ENCODE results near the gene BCL2L11. TPM values are rescaled to one million over a fixed set of nuclear protein-coding genes. Genes with fewer than 3 reads are reported as not detected.

BCL2L11 gene
- total and polyA plus RNA-seq, 9 of the 15 experiments (the other 6 are each of a cell fraction or from before 2014, with no cell fraction given), result 2.2 to 18.8 (median 5.0) TPM

DNA sequence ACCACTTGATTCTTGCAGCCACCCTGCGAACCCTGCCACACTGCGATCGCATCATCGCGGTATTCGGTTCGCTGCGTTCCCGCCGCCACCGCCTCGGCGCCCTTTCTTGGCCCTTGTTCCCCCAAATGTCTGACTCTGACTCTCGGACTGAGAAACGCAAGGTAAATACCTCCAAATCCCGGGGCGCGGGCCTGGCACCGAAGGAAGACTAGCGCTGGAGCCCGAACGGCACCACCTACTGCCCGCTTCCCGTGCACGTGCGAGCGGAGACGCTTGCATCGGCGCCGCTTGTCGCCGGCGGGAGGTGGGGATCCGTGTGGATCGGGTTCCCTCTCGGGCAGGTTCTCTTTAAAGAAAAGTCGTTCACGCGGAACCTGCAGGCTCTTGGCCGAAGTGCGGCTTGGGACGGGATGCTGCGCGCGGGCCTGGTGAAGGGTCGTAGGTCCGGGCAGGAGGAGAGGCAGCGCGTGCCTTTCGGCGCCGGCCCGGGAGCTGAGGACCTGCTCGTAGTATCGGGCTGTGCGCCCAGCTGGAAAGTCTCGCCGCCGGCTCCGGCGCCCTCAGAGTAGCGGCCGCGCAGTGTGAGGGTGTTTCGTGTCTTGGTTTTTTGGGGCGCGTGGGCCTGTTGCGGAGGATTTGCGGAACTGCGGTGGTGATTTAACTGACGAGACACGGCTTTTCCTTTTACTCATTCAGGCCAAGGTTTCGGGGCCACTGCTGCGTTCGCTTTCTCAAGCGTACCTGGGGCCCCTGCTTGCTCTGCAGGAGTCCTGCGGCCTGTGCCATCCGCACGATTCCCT is 514 bp downstream of the BCL2L11 start:
- peak overlapping the region; percentile 62 for H3K4me3 ChIP-seq
- H3K9me3 ChIP-seq (replicated peaks; ENCODE audit: control insufficient read depth, insufficient read depth, low read depth, low read length), result no peaks in the 10 kb centered on the region
- ChIA-PET POLR2A (interaction anchor here (0.6 to 1.6 kb wide), 14 partner anchors 8 to 579 kb away, joined by 3 to 7 read pairs (median 4); no protein-coding TSS in a partner anchor), CTCF (ENCODE audit: low intra/inter-chr PET ratio) (no interaction called here)
- peaks cover 10% of the 10 kb centered on the region for H4K20me1 ChIP-seq (replicated peaks; ENCODE audit: control insufficient read depth, insufficient read depth, low read length)
- FAIRE-seq (peak; percentile 58), ATAC-seq (peak; percentile 24), DNase-seq (ENCODE audit: extremely low read depth in 1 of 4, low spot score in 3 of 4) (peak; percentile 46 to 57 (median 49))
- H3K79me2 ChIP-seq (ENCODE audit: control insufficient read depth, insufficient read depth, low read length), result peaks cover 49% of the 10 kb centered on the region
- H3K9me1 ChIP-seq (ENCODE audit: control insufficient read depth, insufficient read depth, low read length), result no peaks in the 10 kb centered on the region
- H3K4me2 ChIP-seq (ENCODE audit: insufficient read depth, low read length), result peak overlapping the region; percentile 86
- H3K4me1 ChIP-seq (replicated peaks in 1 of 2; ENCODE audit: control insufficient read depth in 2 of 2, insufficient read depth in 2 of 2, low read length in 2 of 2), result peaks cover 4 to 40% of the 10 kb centered on the region in 2 experiments; a peak in 4 of 5 replicates
- H3K27ac ChIP-seq (ENCODE audit: extremely low read depth, low read depth, low read length), result peak overlapping the region; percentile 81
- BruUV-seq (replicated peaks), result TSS peak; percentile 39
- peak overlapping the region; percentile 74 for H2AFZ ChIP-seq (ENCODE audit: low read depth, low read length)
- peaks cover 26% of the 10 kb centered on the region for H3K36me3 ChIP-seq (ENCODE audit: control insufficient read depth, insufficient read depth, low read length)
- WGBS (ENCODE audit: insufficient coverage, low coverage, missing lambda C conversion rate), result 1% methylated on average over 70 of the region's 80 CpGs
- H3K9ac ChIP-seq (ENCODE audit: insufficient read depth in 1 of 2, low read depth in 2 of 2, low read length in 2 of 2), result peak overlapping the region; percentile 62 to 97
- no peaks in the 10 kb centered on the region for H3K27me3 ChIP-seq (ENCODE audit: control insufficient read depth in 2 of 2, insufficient read depth in 2 of 2, low read length in 2 of 2)
- intact Hi-C loops (cut with micrococcal nuclease), result no loop called here
- in situ Hi-C loops (cut with MboI), result no loop called here
- TF ChIP-seq NCOA1 (IDR thresholded peaks at IDR 0.05; ENCODE audit: low read depth) (no peak), TEAD1 (CRISPR knock-in tag; IDR thresholded peaks at IDR 0.05) (peak in 1 of 2 experiments; percentile 70; a peak in 1 of 4 replicates), C11orf30 (IDR thresholded peaks at IDR 0.05; ENCODE audit: low read depth) (no peak), CHD2 (IDR thresholded peaks at IDR 0.05; ENCODE audit: low read depth, low read length) (peak; percentile 77), CREB1 (IDR thresholded peaks at IDR 0.05) (peak; percentile 14; the same call in 1 of the 2 replicates), CREB1 (CRISPR knock-in tag; IDR thresholded peaks at IDR 0.05) (no peak; the same call in none of the 2 replicates), MAFG (tag; conservative IDR thresholded peaks at IDR 0.05) (no peak), RBBP5 (IDR thresholded peaks at IDR 0.05; ENCODE audit: borderline replicate concordance, insufficient read depth, low read length, poor library complexity, severe bottlenecking) (peak; percentile 82), FOXK1 (CRISPR knock-in tag; IDR thresholded peaks at IDR 0.05; ENCODE audit: borderline replicate concordance) (peak; percentile 76; the same call in 1 of the 2 replicates), ZFX (CRISPR knock-in tag; IDR thresholded peaks at IDR 0.05) (peak; percentile 6), RBFOX2 (IDR thresholded peaks at IDR 0.05; ENCODE audit: low read depth, low read length) (peak; percentile 72), ZNF75A (CRISPR knock-in tag; IDR thresholded peaks at IDR 0.05) (no peak)
- TF ChIP-seq, protein P1, sequence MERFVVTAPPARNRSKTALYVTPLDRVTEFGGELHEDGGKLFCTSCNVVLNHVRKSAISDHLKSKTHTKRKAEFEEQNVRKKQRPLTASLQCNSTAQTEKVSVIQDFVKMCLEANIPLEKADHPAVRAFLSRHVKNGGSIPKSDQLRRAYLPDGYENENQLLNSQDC (CRISPR knock-in tag; IDR thresholded peaks at IDR 0.05), result peak; percentile 85; the same call in 1 of the 2 replicates
- TF ChIP-seq, protein P2, sequence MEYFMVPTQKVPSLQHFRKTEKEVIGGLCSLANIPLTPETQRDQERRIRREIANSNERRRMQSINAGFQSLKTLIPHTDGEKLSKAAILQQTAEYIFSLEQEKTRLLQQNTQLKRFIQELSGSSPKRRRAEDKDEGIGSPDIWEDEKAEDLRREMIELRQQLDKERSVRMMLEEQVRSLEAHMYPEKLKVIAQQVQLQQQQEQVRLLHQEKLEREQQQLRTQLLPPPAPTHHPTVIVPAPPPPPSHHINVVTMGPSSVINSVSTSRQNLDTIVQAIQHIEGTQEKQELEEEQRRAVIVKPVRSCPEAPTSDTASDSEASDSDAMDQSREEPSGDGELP (CRISPR knock-in tag; IDR thresholded peaks at IDR 0.05; ENCODE audit: borderline replicate concordance), result peak; percentile 85
- TF ChIP-seq, protein P3, sequence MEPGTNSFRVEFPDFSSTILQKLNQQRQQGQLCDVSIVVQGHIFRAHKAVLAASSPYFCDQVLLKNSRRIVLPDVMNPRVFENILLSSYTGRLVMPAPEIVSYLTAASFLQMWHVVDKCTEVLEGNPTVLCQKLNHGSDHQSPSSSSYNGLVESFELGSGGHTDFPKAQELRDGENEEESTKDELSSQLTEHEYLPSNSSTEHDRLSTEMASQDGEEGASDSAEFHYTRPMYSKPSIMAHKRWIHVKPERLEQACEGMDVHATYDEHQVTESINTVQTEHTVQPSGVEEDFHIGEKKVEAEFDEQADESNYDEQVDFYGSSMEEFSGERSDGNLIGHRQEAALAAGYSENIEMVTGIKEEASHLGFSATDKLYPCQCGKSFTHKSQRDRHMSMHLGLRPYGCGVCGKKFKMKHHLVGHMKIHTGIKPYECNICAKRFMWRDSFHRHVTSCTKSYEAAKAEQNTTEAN (CRISPR knock-in tag; IDR thresholded peaks at IDR 0.05), result 0 out of 2 replicates have a peak, but pooled peaks have one; percentile 84
- TF ChIP-seq, protein P4, sequence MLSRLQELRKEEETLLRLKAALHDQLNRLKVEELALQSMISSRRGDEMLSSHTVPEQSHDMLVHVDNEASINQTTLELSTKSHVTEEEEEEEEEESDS (CRISPR knock-in tag; IDR thresholded peaks at IDR 0.05), result no peak
